Liver (tissue), 3 donors: ENCODE results near the gene ARHGEF2.

Experiments
- EGR1 ChIP-seq, 2 donors: IDR thresholded peaks; 2 replicates each; pipeline ENCODE4 v1.6.1; 2016 to 2018; ENCODE audit warnings: antibody characterized with exemption in 2 of 2, low read depth in 2 of 2
- FOXA1 ChIP-seq: IDR thresholded peaks from 2 replicates; pipeline ENCODE4 v1.6.1; 2016; ENCODE audit warnings: antibody characterized with exemption
- GABPA ChIP-seq, 2 donors: IDR thresholded peaks in 1 of 2; conservative IDR thresholded peaks in 1 of 2; 2 replicates each; pipeline ENCODE4 v1.6.1; 2016; ENCODE audit warnings: antibody characterized with exemption in 2 of 2, mild to moderate bottlenecking in 1 of 2, moderate library complexity in 1 of 2
- HNF4G ChIP-seq: IDR thresholded peaks from 2 replicates; pipeline ENCODE4 v1.6.1; 2016; ENCODE audit warnings: antibody characterized with exemption
- JUND ChIP-seq, 2 donors: IDR thresholded peaks; 2 replicates each; pipeline ENCODE4 v1.6.1; 2016; ENCODE audit warnings: antibody characterized with exemption in 2 of 2
- RAD21 ChIP-seq, 2 donors: IDR thresholded peaks; 2 replicates each; pipeline ENCODE4 v1.6.1; 2016; ENCODE audit warnings: antibody characterized with exemption in 2 of 2, mild to moderate bottlenecking in 2 of 2
- RXRA ChIP-seq, 2 donors: IDR thresholded peaks; 2 replicates each; pipeline ENCODE4 v1.6.1; 2017 to 2018; ENCODE audit warnings: antibody characterized with exemption in 2 of 2, mild to moderate bottlenecking in 1 of 2
- SP1 ChIP-seq: IDR thresholded peaks from 2 replicates; pipeline ENCODE4 v1.6.1; 2018; ENCODE audit warnings: antibody characterized with exemption, mild to moderate bottlenecking
- TAF1 ChIP-seq: conservative IDR thresholded peaks from 2 replicates; pipeline ENCODE4 v1.6.1; 2016; ENCODE audit warnings: antibody characterized with exemption, mild to moderate bottlenecking
- YY1 ChIP-seq: IDR thresholded peaks from 2 replicates; pipeline ENCODE4 v1.6.1; 2016; ENCODE audit warnings: antibody characterized with exemption, mild to moderate bottlenecking
- TF ChIP-seq, protein P1 (sequence below): IDR thresholded peaks from 2 replicates; pipeline ENCODE4 v1.6.1; 2016; ENCODE audit warnings: antibody characterized with exemption
- TF ChIP-seq, protein P2 (sequence below): fragments of 150-350 bp; IDR thresholded peaks from 2 replicates; pipeline ENCODE4 v1.5.1; 2017; ENCODE audit warnings: improper control_type of control experiment, low read depth, low read length; ENCODE audit not compliant: missing input control
- TF ChIP-seq, protein P3 (sequence below): IDR thresholded peaks from 2 replicates; pipeline ENCODE4 v1.6.1; 2016; ENCODE audit warnings: antibody characterized with exemption
- TF ChIP-seq, protein P4 (sequence below): IDR thresholded peaks from 2 replicates; pipeline ENCODE4 v1.6.1; 2016; ENCODE audit warnings: antibody characterized with exemption, mild to moderate bottlenecking
- donor health status: healthy.
- donor health status: healthy.

DNA sequence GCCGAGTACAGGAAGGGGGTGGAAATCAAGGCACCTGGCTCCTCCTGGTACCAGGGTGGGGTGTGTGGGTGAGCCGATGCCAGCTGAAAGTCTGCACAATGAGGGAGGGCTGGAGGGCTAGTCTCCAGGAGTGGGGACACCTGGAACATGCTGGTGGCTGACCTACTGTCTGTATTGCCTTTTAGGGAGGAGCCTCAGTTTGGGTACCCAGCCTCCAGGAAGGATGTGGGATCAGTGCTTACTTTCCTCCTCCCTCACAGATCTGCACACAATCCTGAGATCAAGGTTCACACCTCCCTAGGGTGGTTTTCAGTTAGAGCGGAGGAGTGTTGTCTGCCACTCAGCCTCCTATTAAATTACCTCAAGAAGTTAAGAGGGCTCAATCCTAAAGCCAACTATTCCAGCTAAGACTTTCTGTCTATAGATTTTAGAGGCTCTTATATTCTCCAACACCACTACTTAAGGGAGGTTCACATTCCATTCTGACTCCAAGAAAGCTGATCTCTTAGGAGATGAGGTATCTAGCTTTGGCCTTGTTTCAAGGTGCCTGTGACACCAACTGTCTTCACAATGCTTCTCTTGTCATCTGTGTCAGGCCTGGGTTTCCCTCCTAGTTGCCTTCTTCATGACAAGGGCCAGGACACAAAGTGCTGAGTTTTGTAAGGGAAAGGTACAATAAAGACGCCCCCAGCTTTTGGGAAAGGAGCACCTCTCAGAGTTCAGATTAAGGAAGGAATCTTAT lies 26.7 kb upstream of the ARHGEF2 start:
- TF ChIP-seq, protein P1, sequence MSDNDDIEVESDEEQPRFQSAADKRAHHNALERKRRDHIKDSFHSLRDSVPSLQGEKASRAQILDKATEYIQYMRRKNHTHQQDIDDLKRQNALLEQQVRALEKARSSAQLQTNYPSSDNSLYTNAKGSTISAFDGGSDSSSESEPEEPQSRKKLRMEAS: no peak
- TF ChIP-seq, protein P2, sequence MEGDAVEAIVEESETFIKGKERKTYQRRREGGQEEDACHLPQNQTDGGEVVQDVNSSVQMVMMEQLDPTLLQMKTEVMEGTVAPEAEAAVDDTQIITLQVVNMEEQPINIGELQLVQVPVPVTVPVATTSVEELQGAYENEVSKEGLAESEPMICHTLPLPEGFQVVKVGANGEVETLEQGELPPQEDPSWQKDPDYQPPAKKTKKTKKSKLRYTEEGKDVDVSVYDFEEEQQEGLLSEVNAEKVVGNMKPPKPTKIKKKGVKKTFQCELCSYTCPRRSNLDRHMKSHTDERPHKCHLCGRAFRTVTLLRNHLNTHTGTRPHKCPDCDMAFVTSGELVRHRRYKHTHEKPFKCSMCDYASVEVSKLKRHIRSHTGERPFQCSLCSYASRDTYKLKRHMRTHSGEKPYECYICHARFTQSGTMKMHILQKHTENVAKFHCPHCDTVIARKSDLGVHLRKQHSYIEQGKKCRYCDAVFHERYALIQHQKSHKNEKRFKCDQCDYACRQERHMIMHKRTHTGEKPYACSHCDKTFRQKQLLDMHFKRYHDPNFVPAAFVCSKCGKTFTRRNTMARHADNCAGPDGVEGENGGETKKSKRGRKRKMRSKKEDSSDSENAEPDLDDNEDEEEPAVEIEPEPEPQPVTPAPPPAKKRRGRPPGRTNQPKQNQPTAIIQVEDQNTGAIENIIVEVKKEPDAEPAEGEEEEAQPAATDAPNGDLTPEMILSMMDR: no peak
- TF ChIP-seq RAD21 (IDR thresholded peaks at IDR 0.05) (no peak), YY1 (no peak), HNF4G (no peak), RXRA (IDR thresholded peaks at IDR 0.05) (no peak), SP1 (no peak), EGR1 (IDR thresholded peaks at IDR 0.05; ENCODE audit: low read depth in 2 of 2) (no peak), GABPA (IDR thresholded peaks at IDR 0.05 in 1 of 2, conservative IDR thresholded peaks at IDR 0.05 in 1 of 2) (no peak), JUND (IDR thresholded peaks at IDR 0.05) (no peak), FOXA1 (no peak), TAF1 (no peak)
- TF ChIP-seq, protein P3, sequence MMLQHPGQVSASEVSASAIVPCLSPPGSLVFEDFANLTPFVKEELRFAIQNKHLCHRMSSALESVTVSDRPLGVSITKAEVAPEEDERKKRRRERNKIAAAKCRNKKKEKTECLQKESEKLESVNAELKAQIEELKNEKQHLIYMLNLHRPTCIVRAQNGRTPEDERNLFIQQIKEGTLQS: no peak
- TF ChIP-seq, protein P4, sequence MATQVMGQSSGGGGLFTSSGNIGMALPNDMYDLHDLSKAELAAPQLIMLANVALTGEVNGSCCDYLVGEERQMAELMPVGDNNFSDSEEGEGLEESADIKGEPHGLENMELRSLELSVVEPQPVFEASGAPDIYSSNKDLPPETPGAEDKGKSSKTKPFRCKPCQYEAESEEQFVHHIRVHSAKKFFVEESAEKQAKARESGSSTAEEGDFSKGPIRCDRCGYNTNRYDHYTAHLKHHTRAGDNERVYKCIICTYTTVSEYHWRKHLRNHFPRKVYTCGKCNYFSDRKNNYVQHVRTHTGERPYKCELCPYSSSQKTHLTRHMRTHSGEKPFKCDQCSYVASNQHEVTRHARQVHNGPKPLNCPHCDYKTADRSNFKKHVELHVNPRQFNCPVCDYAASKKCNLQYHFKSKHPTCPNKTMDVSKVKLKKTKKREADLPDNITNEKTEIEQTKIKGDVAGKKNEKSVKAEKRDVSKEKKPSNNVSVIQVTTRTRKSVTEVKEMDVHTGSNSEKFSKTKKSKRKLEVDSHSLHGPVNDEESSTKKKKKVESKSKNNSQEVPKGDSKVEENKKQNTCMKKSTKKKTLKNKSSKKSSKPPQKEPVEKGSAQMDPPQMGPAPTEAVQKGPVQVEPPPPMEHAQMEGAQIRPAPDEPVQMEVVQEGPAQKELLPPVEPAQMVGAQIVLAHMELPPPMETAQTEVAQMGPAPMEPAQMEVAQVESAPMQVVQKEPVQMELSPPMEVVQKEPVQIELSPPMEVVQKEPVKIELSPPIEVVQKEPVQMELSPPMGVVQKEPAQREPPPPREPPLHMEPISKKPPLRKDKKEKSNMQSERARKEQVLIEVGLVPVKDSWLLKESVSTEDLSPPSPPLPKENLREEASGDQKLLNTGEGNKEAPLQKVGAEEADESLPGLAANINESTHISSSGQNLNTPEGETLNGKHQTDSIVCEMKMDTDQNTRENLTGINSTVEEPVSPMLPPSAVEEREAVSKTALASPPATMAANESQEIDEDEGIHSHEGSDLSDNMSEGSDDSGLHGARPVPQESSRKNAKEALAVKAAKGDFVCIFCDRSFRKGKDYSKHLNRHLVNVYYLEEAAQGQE: no peak
